Stomach smooth muscle (tissue), 2 donors: ENCODE measurements around the gene GABBR2.
"Not testable (repeated sequence)": the region's sequence is repeated elsewhere in the genome, so short reads cannot be mapped to it uniquely, and the experiment has no call there.

Experiments
- H3K27ac ChIP-seq: one replicate; pipeline ENCODE4 v1.7.0; 2013; ENCODE audit warnings: mild to moderate bottlenecking, low read length, inconsistent platforms
- H3K27me3 ChIP-seq, 2 donors: one replicate each; pipeline ENCODE4 v1.7.0; 2013; ENCODE audit warnings: low read length in 2 of 2; ENCODE audit not compliant: insufficient read depth in 2 of 2, control insufficient read depth in 1 of 2
- H3K36me3 ChIP-seq, 2 donors: one replicate each; pipeline ENCODE4 v1.7.0; 2013; ENCODE audit warnings: low read length in 2 of 2; ENCODE audit not compliant: control insufficient read depth in 2 of 2, insufficient read depth in 2 of 2
- H3K4me1 ChIP-seq: one replicate; pipeline ENCODE4 v1.7.0; 2013; ENCODE audit warnings: low read length; ENCODE audit not compliant: control insufficient read depth, insufficient read depth
- H3K4me3 ChIP-seq, 2 donors: one replicate each; pipeline ENCODE4 v1.7.0; 2013; ENCODE audit warnings: low read length in 2 of 2
- H3K9ac ChIP-seq, 2 donors: one replicate each; pipeline ENCODE4 v1.7.0; 2013; ENCODE audit warnings: low read length in 2 of 2, mild to moderate bottlenecking in 1 of 2
- H3K9me3 ChIP-seq, 2 donors: one replicate each; pipeline ENCODE4 v1.7.0; 2013; ENCODE audit warnings: low read length in 2 of 2; ENCODE audit not compliant: control insufficient read depth in 2 of 2
- donor health status: healthy.
- donor health status: Pancreatic carcinoma.

The GABBR2 gene

DNA sequence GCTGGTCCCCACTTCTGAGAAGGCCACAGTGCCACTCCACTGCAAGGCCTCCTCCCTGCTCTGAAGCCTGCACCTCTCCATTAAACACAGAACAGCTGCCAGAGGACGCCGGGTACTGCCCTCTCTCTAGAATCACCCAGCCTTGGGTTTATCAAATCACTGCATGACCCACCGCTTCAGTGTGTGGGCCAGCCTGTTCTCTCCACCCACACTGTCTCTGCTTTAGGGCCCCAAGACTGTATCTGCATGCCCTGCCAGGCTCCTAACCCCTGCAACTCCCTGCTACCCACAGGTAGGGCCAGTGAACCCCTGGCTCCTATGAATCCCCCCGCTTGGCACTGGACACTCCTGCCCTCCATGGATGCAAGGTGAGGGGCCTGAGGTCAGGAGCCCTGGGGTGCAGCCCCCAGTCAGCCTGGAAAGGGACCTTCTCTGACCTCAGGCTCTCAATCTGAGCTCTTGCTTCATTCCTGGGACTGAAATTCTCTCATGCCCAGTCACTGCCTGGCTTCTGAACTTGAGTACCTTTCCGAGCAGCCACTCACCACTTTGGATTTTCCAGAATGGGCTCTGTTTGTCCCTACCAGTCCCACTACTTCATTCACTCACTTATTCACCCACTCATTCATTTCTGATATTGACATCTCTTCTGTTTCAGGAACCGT lies 206.3 kb downstream of the GABBR2 start:
- H3K9me3 ChIP-seq: no peaks in the 10 kb centered on the region
- no peaks in the 10 kb centered on the region for H3K36me3 ChIP-seq
- no peak overlapping the region for H3K4me3 ChIP-seq
- no peak overlapping the region for H3K27ac ChIP-seq
- H3K9ac ChIP-seq: no peak overlapping the region
- H3K27me3 ChIP-seq: no peaks in the 10 kb centered on the region
- no peaks in the 10 kb centered on the region for H3K4me1 ChIP-seq

DNA sequence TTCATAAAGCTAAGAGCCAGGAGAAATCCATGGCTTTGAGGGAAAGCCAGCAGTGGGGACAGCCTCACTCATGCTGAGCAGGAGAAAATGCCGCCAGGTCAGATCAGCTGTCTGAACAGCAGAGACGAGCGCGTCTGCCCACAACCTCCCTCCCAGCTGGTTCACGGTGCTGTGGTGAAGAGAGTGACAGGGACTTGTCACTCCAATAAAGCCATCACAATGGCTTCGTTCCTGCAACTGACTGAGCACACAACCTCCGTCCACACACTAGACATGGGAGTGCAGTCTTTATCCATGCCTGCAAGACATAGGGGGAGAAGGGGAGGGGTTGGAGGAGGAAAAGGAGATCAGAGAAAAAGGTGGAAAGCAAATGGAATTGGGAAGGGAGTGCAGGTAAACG lies 206.9 kb downstream of the GABBR2 start:
- no peaks in the 10 kb centered on the region for H3K9me3 ChIP-seq
- no peak overlapping the region for H3K4me3 ChIP-seq
- no peak overlapping the region for H3K9ac ChIP-seq
- no peaks in the 10 kb centered on the region for H3K4me1 ChIP-seq
- H3K27me3 ChIP-seq: no peaks in the 10 kb centered on the region
- H3K36me3 ChIP-seq: no peaks in the 10 kb centered on the region
- H3K27ac ChIP-seq: no peak overlapping the region

DNA sequence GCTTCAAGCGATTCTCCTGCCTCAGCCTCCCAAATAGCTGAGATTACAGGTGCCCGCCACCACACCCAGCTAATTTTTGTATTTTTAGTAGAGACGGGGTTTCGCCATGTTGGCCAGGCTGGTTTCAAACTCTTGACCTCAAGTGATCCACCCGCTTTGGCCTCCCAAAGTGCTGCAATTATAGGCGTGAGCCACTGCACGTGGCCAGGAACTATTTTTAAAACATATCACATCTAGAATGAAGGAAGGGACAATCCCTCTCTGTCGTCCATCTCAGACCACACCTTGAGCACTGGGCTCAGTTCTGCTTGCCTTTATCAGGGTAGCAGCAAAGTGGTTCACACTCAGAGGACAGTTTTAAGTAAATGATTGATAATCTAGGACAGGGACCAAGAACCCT lies 207.5 kb downstream of the GABBR2 start:
- H3K27ac ChIP-seq: not testable (repeated sequence)

DNA sequence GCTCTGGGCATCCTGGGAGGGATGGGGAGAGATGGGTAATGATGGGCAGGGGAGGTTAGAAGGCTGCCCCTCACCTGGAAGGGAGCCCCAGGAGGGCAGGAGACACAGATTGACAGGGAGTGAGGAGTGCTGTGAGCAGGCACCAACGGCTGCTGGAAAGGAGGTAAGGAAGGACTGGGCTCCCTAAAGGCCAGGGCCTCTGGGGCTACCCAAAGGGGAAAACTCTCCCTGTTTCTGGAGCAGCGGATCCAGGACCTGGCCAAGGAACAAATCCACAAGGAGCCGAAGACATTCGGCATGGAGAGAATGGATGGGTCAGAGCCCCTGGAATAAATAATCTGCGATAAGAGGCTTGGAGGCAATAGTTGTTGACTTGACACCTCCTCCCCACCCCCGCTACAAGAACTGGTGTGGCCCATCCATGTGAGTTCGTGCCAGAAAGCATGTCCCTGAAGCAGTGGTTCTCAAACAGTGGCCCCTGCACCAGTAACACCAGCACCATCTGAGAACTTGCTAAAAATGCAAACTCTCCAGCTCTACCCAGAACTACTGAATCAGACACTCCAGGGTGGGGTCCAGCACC lies 208.3 kb downstream of the GABBR2 start:
- H3K36me3 ChIP-seq: no peaks in the 10 kb centered on the region
- no peak overlapping the region for H3K27ac ChIP-seq
- H3K9ac ChIP-seq: no peak overlapping the region
- no peaks in the 10 kb centered on the region for H3K4me1 ChIP-seq
- H3K4me3 ChIP-seq: no peak overlapping the region
- peaks cover 0 to 2% of the 10 kb centered on the region in 2 donors for H3K27me3 ChIP-seq
- H3K9me3 ChIP-seq: no peaks in the 10 kb centered on the region

More for the DNA sequence above, 207.5 kb downstream of the GABBR2 start:
- H3K9ac ChIP-seq, H3K4me1 ChIP-seq, H3K36me3 ChIP-seq, H3K4me3 ChIP-seq, H3K27me3 ChIP-seq, H3K9me3 ChIP-seq: not testable (repeated sequence)

DNA sequence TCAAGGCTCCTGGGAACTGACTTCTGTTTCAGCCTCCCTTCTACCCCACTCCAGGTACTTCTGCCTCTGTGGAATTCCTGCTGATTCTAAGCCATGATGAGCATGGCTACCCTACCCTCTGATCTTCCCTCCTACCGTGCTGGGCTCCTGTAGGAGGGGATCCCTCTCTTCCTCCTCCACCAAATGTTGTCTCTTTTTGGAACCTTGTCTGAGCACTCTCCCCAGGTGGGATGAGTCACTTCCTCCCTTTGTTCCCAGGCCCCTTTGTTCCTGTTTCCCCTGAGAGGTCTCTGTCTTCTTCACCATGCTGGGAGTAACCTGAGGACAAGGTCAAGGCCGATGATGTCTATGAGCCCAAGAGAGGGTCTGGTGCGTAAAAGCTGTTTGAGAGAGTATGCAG lies 213.2 kb downstream of the GABBR2 start:
- peaks cover 0 to 3% of the 10 kb centered on the region in 2 donors for H3K9me3 ChIP-seq
- no peaks in the 10 kb centered on the region for H3K36me3 ChIP-seq
- H3K27ac ChIP-seq: no peak overlapping the region
- peaks cover 0 to 4% of the 10 kb centered on the region in 2 donors for H3K27me3 ChIP-seq
- no peak overlapping the region for H3K9ac ChIP-seq
- no peaks in the 10 kb centered on the region for H3K4me1 ChIP-seq
- H3K4me3 ChIP-seq: no peak overlapping the region

DNA sequence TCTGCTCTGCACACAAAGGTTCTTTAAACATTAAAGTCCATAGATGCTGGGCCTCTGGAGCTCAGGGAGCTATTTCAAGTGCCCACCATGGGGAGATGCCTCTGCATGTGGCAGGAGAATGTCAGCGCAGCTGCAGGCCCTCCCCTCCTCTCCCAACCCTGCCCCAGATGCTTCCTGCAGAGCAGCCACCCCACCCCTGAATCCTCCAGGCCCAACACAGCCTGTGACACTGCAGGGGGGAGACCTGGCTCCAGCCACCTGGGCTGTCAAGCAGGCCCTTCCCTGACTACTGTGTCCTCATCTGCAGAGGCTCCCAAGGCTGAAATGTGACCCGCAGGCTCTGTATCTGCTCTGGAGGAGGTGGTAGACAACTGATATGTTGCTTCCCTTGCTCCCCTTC lies 213.9 kb downstream of the GABBR2 start:
- peaks cover 0 to 3% of the 10 kb centered on the region in 2 donors for H3K9me3 ChIP-seq
- H3K27me3 ChIP-seq: peaks cover 0 to 4% of the 10 kb centered on the region in 2 donors
- no peak overlapping the region for H3K27ac ChIP-seq
- H3K4me1 ChIP-seq: no peaks in the 10 kb centered on the region
- no peak overlapping the region for H3K4me3 ChIP-seq
- no peaks in the 10 kb centered on the region for H3K36me3 ChIP-seq
- no peak overlapping the region for H3K9ac ChIP-seq

DNA sequence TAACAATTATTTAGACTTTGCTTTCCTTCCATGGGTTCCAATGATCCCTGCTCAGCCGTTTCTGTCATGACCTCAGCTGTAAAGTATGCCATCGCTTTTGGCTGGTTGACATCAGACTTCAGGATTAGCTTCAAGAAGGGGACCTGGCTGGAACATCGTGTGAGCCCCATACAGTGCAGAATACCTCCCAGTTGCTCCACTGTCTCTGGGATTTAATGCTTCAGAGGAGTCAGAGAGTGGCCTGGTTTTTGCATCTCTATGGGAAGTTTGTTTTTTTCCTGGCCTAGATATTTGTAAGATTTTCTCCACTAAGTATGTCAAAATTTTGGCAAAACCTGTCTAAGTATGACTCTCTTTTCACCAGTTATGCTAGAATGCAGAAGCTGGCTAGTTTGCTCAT lies 216.9 kb downstream of the GABBR2 start:
- no peaks in the 10 kb centered on the region for H3K36me3 ChIP-seq
- H3K4me3 ChIP-seq: no peak overlapping the region
- peaks cover 0 to 3% of the 10 kb centered on the region in 2 donors for H3K9me3 ChIP-seq
- H3K9ac ChIP-seq: no peak overlapping the region
- H3K27me3 ChIP-seq: peaks cover 0 to 4% of the 10 kb centered on the region in 2 donors
- no peak overlapping the region for H3K27ac ChIP-seq
- no peaks in the 10 kb centered on the region for H3K4me1 ChIP-seq

DNA sequence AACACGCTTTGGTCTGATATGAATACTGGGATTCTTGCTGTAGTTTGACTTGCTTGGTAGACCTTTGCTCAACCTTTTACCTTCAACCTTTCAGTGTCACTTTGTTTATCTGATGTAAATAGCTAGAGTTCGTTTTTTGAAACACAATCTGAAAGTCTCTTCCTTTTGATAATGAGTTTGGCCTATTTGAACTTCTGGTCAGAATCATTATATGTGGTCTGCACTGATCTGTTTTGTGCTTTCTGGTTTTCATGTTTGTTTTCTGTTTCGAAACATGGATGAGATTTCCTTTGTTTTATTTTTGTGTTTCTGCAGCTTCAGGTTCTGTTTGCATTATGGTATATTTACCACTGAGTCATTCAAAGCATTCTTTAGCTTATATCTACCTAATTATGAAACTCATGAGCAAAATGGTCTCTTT lies 217.5 kb downstream of the GABBR2 start:
- Histone ChIP-seq H3K27ac (no peak overlapping the region), H3K4me1 (no peaks in the 10 kb centered on the region), H3K36me3 (no peaks in the 10 kb centered on the region), H3K9ac (no peak overlapping the region), H3K9me3 (peaks cover 0 to 3% of the 10 kb centered on the region in 2 donors), H3K4me3 (no peak overlapping the region), H3K27me3 (peaks cover 0 to 4% of the 10 kb centered on the region in 2 donors)

DNA sequence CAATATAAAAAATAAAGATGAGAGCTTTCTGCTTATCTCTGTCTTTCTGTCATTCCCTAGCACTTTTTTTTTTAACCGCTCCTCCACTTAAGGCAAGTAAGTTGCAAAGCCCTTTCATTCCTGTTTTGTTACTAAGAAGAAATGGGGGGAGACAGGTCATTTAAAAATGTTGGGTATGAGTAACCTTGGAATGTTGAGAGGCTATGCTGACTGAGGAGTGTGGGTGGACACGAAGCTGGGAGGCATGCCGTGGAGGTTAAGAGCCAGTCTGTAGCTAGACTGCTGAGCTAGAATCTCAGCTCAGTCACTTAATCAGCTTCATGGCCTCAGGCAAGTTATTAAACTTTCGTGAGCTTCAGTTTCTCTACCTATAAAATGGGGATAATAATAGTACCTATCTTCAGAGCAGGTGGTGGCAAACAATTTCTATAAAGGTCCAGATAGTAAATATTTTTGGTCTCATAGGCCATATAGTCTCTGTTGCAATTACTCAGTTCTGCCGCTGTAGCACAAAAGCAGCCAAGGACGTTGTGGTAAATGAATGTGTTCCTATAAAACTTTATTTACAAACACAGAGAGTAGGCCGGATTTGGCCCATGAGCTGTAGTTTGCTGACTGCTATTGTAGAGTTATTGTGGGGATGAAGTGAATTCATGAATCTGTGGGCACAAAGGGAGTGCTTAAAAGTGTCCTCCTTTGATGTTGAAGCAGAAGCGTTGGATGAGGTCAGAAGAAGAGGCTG lies 220.0 kb downstream of the GABBR2 start:
- Histone ChIP-seq H3K27ac (no peak overlapping the region), H3K4me1 (no peaks in the 10 kb centered on the region), H3K27me3 (peaks cover 0 to 4% of the 10 kb centered on the region in 2 donors), H3K9me3 (no peaks in the 10 kb centered on the region), H3K36me3 (no peaks in the 10 kb centered on the region), H3K4me3 (no peak overlapping the region), H3K9ac (no peak overlapping the region)

DNA sequence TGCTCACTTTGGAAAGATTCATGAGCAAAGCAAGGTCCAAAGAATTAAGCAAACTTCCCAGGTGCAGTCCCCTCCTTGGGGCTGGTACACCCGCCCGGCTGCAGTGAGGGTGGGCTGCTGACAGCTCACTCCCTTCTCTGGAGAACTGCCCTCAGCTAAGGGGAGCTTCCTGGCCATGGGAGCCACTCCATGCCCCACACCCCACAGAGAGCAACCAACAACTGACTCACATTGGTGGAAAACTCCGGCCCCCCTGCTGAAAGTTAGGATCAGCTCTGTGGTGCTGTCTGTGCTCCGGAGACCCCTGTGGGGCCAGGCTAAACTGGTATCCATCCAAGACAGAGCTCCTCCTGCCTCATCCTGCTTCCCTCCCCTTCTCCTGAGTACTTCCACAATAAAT lies 223.0 kb downstream of the GABBR2 start:
- Histone ChIP-seq H3K27me3 (peaks cover 0 to 11% of the 10 kb centered on the region in 2 donors), H3K4me3 (no peak overlapping the region), H3K4me1 (no peaks in the 10 kb centered on the region), H3K9me3 (no peaks in the 10 kb centered on the region), H3K36me3 (no peaks in the 10 kb centered on the region), H3K9ac (no peak overlapping the region), H3K27ac (no peak overlapping the region)

DNA sequence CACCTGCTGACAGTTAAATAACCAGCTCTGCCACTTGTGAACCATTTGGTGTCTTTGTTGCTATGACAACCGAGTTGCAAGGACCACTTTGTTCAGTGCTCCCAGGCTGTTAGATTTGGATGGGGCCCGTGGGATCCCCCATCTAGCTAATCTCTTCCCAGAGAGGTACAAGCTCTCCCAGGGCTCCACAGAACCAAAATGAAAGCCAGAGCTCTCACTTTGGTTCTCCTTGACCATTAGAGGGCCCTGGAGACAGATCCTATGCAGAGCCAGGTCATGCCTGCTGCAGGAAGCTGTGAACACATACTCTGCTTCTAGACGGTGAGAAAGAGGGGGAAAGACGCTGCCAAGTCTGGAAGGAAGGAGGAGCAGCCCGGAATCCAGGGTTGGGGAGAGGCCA lies 224.6 kb downstream of the GABBR2 start:
- Histone ChIP-seq H3K9ac (no peak overlapping the region), H3K27me3 (peaks cover 0 to 12% of the 10 kb centered on the region in 2 donors), H3K9me3 (no peaks in the 10 kb centered on the region), H3K4me1 (no peaks in the 10 kb centered on the region), H3K36me3 (no peaks in the 10 kb centered on the region), H3K4me3 (no peak overlapping the region), H3K27ac (no peak overlapping the region)
